Ovary (tissue), 3 donors: ENCODE data around the gene RBM47.

ENCODE experiments used
- EP300 ChIP-seq: sonication (generic); formaldehyde crosslinking; IDR thresholded peaks from one replicate; pipeline ENCODE4 v1.6.1; 2017; ENCODE audit warnings: antibody characterized with exemption
- POLR2A ChIP-seq: fragments of 450-650 bp; IDR thresholded peaks from one replicate; pipeline ENCODE4 v1.6.1; 2017; ENCODE audit warnings: antibody characterized with exemption, mild to moderate bottlenecking, moderate library complexity
- TF ChIP-seq, protein P1 (sequence below), 3 donors: fragments of 450-650 bp in 2 of 3; fragments of 200-600 bp in 1 of 3; IDR thresholded peaks; one replicate each; pipeline versions ENCODE4 v1.5.1 to v1.8.0; 2016 to 2022; ENCODE audit warnings: antibody characterized with exemption in 3 of 3, mild to moderate bottlenecking in 1 of 3
- donor health status: DM: no; HTN: no; CAD: no.

DNA sequence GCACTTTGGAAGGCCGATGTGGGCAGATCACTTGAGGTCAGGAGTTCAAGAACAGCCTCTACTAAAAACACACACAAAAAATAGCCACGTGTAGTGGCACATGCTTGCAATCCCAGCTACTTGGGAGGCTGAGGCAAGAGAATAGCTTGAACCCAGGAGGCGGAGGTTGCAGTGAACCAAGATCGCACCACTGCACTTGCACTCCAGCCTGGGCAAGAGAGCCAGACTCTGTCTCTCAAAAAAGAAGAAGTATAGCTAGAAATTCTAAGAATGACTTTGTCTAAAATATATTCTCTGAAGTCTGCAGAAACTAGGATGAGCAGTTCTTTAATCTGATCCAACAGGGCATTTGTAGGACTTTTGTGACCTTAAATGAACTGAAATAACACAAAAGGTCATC lies 17.4 kb downstream of the RBM47 start:
- TF ChIP-seq, protein P1, sequence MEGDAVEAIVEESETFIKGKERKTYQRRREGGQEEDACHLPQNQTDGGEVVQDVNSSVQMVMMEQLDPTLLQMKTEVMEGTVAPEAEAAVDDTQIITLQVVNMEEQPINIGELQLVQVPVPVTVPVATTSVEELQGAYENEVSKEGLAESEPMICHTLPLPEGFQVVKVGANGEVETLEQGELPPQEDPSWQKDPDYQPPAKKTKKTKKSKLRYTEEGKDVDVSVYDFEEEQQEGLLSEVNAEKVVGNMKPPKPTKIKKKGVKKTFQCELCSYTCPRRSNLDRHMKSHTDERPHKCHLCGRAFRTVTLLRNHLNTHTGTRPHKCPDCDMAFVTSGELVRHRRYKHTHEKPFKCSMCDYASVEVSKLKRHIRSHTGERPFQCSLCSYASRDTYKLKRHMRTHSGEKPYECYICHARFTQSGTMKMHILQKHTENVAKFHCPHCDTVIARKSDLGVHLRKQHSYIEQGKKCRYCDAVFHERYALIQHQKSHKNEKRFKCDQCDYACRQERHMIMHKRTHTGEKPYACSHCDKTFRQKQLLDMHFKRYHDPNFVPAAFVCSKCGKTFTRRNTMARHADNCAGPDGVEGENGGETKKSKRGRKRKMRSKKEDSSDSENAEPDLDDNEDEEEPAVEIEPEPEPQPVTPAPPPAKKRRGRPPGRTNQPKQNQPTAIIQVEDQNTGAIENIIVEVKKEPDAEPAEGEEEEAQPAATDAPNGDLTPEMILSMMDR (IDR thresholded peaks at IDR 0.05): no peak
- no peak for TF ChIP-seq EP300
- no peak for TF ChIP-seq POLR2A
